A549 (cell line): ENCODE data around the gene GAL3ST2.

ENCODE experiments used
- ESRRA ChIP-seq: fragments of 150-350 bp; IDR thresholded peaks from 2 replicates; pipeline ENCODE4 v1.6.1; 2014; ENCODE audit warnings: mild to moderate bottlenecking, low read length, borderline replicate concordance
- TF ChIP-seq, protein P1 (sequence below): fragments of >200 bp; sonication (Bioruptor Twin); formaldehyde crosslinking; IDR thresholded peaks from 3 replicates; pipeline ENCODE4 v1.5.1; 2016

GRCh38 chr2:241746084-241746483 is 30.5 kb upstream of the GAL3ST2 start:
- TF ChIP-seq, protein P1, sequence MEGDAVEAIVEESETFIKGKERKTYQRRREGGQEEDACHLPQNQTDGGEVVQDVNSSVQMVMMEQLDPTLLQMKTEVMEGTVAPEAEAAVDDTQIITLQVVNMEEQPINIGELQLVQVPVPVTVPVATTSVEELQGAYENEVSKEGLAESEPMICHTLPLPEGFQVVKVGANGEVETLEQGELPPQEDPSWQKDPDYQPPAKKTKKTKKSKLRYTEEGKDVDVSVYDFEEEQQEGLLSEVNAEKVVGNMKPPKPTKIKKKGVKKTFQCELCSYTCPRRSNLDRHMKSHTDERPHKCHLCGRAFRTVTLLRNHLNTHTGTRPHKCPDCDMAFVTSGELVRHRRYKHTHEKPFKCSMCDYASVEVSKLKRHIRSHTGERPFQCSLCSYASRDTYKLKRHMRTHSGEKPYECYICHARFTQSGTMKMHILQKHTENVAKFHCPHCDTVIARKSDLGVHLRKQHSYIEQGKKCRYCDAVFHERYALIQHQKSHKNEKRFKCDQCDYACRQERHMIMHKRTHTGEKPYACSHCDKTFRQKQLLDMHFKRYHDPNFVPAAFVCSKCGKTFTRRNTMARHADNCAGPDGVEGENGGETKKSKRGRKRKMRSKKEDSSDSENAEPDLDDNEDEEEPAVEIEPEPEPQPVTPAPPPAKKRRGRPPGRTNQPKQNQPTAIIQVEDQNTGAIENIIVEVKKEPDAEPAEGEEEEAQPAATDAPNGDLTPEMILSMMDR: no peak
- TF ChIP-seq ESRRA: no peak
